GM18517 (cell line): Measurements from ENCODE around the gene PIK3R4.

Experiments used
- ATAC-seq: cut with Tn5 transposase; IDR thresholded peaks from one replicate; pipeline ENCODE4 v1.9.1; 2021; ENCODE audit warnings: mild to moderate bottlenecking, moderate library complexity; ENCODE audit not compliant: unreplicated experiment

PIK3R4 gene

DNA sequence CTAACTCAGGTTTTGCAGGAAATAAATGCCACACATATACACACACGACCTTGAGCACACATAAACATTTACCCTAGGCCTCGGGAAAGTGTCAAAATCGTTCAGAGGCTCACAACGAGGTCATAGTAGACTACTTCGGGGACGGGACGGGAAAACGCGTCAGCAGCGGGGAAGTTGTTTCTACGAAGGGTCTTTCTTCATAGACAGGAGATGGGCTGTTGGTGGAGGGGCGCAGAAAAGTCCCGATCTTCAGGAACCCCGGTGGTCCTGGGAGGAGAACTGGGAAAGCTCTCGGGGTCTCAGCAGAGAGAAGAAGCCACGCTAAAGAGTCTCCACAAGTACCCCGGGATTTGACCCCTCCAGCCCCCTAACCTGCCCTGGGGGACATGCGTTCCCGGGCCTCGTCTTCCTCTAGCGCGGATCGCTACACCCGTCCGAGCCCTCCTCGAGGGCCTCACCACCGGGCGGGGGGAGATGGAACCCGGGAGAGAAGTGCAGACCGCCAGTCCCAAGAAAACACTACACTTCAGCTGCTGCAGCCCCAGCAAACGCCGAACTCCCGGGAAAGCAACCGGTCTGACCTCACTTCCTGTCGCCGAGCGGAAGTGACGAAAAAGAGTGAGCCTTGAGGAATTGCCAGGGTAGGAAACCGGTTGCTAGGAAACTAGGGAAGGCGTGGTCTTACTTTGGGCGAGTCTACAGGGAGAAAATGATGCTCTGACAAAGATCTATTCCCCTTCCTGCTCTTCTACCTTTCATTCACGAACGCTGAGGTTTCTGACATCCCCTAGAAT, at the start of gene PIK3R4:
TSS of gene PIK3R4 (minus strand) at position 584 of the 794 bp plus-strand sequence. CDS start 1,611 bp downstream, outside the sequence.
- peak; percentile 90 for ATAC-seq

GRCh38 chr3:130795396-130795795, 48.8 kb upstream of the PIK3R4 start:
- no peak for ATAC-seq

DNA sequence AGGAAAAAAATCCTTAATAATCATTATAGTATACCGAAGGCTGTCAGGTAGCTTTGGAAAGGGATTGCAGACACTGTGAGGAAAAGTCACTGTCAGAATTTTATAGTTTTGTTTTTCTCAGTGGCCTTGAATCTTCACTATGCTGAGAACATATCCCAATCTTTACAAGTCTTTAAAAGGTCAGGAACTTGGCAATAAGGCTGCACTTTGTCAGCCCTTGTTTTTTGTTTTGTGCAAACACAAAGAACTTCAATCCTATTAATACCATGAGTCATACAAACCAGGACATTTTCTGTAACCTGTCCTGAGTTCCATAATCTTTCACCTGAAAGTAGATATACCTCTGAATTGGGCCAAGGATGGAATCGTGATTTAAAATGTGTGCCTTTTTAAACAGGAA, 45.6 kb upstream of the PIK3R4 start:
- ATAC-seq = no peak

DNA sequence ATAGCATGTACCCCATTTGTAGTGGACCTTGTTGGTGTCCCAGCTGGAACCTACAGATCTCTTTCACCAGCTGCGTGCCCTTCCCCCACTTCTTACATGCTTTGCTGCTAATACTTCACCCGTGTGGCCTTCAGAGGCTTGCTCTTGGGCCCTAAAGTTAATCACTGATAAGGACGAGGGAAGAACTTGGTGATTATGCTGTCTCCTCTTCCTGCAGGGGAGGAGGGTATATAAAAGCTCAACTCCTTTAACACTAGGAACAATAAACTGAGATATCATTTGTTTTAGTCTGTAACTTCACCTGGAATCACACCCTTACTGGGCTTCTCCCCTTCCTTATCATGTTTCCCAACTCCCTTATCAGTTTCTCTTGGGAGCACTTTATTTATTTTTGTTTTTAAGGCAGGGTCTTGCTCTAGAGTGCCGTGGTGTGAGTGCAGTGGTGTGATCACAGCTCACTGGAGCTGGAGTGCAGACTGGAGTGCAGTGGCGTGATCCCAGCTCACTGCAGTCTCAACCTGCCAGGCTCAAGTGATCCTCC, 43.2 kb upstream of the PIK3R4 start:
- ATAC-seq = no peak

DNA sequence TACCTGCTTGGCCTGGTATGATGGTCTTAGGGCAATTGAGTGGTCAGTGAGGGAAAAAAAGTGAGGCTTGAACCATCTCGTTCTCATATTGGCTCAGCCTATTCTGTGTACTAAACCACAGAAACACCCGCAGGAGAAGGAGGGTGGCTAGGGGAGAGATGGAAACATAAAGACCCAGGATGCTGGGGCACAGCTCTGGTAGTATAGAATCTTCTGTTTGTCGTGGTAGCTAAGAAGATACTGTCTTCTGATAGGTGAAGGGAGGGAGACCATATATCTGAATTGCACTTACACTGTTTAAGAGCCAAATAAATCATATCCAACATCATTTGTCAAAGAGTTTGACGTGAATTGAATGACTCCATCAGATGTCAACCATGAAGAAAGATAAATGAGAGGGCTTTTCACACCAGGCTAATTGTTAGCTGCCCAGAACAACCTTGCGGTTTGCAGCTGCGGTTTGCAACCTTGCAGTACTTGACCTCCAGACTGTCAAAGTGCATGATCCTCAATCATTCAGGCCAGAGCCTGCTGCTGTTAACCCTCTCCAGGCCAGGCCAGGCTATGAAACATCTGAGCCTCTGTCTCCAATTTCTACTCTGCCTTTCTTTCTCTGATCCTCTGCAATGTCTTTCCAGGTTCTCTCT, 40.9 kb upstream of the PIK3R4 start:
- ATAC-seq = no peak

GRCh38 chr3:130786306-130786705, 39.7 kb upstream of the PIK3R4 start:
- ATAC-seq = no peak

DNA sequence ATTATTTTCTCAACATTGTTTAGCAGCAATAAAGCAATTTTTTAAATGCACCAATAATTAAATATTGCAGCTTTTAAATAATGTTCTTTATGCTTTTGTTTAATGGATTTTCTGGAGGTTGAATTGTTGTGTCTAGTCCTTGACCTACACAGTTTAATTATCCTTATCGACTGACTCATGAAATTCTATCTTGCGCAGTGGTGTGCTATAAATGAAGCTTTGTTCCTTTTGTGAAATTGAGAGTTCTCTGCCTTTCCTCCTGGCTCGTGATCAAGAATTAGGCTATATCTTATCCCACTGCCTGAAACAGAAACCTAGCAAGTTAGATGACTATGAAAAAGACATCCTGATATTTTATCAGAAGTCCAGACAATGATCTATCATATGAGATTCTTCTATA, 37.0 kb upstream of the PIK3R4 start:
- ATAC-seq = no peak

DNA sequence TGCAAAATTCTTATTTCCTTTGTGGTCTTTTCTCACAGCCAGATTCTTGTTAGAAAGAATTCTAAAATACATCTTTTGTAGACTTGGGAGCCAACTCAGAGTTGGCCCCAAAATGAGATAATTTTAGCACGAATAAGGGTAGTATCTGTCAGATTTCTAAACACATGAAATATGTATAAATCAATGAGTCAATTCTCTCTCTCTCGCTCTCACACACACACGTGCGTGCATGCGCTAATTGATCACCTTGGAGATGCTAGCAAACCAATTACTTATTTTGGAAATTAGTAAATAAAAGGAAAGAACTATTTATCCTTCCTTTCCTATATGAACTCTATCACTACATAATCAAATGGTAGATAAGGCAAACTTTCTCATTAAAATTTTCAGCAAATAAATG, 32.9 kb upstream of the PIK3R4 start:
- peak; percentile 19 for ATAC-seq

DNA sequence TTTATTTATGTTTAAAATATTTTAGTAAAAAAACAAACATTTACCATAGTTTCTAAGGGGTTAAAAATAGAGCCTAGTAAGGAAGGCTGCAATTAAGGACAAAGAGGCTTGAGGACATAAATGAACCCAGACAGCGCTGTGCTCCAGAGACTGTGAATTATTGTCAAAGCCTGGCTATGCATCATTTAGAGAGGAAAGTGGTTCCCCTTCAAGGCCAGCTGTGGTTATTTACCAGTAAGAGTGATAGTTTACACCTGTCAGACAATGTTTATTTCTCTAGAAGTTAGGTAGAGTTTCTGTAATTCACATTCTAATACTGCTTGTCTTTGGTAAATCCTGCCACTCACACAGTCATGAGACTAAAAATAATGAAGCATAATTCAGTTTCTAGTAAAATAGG, 32.4 kb upstream of the PIK3R4 start:
- ATAC-seq = peak; percentile 91

DNA sequence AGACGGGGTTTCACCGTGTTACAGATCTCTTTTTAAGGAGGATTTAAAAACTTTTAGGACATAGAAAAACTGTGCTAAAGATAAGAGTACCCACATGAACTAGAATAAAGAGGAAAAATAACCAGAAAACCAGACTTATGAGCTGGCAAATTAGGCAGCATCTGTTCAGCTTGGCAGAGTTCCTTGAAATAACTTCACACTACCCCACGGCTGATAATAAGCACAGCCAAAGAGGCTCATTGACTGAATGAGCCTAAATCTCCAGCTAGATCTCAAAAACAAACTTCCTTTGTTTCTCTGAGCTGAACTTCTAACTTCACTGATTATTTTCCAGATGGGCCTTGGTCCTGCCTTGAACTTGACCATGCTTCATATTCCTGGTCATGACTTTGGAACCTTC, 26.7 kb upstream of the PIK3R4 start:
- ATAC-seq = no peak

DNA sequence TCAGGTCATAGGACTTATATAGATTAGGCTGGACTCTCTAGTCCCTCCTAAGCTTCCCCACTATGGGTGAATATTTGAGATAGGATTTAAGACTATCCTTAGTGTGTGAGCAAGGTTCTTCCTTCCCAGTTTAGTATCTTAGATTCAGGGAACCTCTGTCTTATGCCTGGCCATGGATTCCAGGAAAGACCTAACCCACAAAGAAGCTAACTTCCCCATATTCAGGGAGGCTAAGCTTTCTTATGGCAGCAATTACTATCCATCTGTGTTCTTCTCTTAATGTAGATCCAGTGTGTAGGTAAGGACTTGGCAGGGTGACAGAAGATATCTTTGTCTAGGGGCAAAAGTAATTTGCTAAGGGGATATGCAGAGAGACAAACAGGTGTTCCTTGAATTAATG, 25.5 kb upstream of the PIK3R4 start:
- no peak for ATAC-seq

DNA sequence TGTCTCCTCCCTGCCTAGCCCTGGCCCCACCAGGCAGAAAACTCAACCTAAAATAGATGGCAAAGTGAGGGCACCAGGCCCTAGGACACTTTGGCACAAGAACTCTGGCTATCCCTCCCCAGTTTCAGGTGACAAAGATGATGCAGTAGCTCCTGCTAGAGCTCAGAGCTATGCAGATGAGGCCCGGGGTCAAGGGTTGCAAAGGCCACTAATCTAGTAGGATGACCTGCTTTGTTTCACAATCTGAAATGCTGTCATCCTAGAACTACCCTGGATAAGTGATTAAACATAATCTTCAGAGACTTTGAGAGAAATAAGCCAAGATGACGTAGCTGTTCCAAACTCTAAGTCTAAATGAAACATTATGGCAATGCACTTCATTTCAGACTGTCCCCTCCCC, 24.0 kb upstream of the PIK3R4 start:
- ATAC-seq = no peak

DNA sequence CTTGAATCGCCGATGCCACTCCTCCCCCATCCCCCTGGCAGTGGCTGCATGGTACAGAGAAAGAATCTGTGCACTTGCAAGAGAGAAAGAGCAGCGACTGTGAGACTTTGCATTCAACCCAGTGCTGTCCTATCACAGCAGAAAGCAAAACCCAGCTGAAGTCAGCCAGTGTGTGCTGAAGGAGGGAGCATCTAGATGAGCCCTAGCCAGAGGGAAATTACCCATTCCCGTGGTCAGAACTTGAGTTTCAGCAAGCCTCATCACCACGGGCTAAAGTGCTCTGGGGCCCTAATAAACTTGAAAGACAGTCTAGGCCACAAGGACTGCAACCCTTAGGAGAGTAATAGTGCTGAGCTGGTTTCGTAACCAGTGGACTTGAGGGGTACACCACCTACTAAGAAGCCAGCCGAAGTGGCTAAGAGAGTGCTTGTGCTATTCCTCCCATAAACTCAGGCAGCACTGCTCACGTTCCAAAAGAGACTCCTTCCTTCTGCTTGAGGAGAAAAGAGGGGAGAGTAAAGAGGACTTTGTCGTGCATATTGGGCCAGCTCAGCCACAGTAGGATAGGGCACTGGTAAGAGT, 15.2 kb upstream of the PIK3R4 start:
- ATAC-seq = no peak

DNA sequence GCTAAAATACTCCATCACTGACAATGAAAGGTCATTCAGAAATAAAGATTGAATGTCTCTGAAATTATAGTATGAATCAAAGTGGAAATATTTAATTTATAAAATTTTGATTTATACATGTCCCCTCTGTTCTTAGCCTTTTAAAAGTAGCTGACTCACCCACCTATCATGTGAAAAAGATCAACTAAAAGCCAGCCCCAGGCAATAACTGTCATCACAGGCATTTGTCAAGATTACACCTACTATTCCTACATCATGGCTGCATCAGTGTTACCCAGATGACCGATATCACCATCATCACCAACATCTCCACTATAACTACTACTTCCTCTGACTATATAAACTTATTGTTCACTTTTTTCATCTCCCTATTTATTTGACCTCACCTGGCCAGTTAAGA, 14.3 kb upstream of the PIK3R4 start:
- no peak for ATAC-seq

GRCh38 chr3:130759692-130760338, 13.2 kb upstream of the PIK3R4 start:
- peak; percentile 85 for ATAC-seq

- ATAC-seq = no peak
Measured at GRCh38 chr3:130758624-130759369, 12.2 kb upstream of the PIK3R4 start.

DNA sequence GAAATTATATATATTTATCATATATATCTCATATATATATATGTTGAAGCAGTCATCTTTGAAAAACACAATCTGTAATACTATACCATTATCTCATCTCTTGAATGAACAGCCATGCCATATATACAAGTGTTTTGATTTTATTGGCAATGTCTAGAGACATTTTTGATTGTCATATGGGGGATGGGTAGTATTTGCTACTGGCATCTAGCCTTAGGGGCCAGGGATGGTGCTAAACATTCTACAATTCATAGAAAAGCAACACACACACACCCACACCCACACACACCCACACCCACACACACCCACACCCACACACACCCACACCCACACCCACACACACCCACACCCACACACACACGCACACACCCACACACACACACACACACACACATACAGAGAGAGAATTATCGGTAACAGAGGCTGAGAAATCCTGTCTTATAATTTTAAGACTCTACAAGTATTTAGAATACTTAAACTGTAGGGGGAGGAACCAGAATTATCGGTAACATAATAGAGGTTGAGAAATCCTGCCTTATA, 11.1 kb upstream of the PIK3R4 start:
- no peak for ATAC-seq

- no peak for ATAC-seq
Measured at GRCh38 chr3:130755666-130756065, 9.0 kb upstream of the PIK3R4 start.

GRCh38 chr3:130748981-130749380, 2.4 kb upstream of the PIK3R4 start:
- no peak for ATAC-seq

GRCh38 chr3:130748467-130748861, 1.8 kb upstream of the PIK3R4 start:
- ATAC-seq = no peak
